Activated CD4-positive, alpha-beta T cell treated with anti-CD3 and anti-CD28 coated beads, Interleukin-2, Interleukin-6, amounts not matched to agents 100 ng/mL and 50 ng/mL, durations not matched to agents 16 hours and 8 hours (primary cell): ENCODE data around the gene CNTN2.

Source experiments
- DNase-seq: peaks from one replicate; pipeline ENCODE4 v3.0.0-alpha.2; 2020

The CNTN2 gene

GRCh38 chr1:205057808-205058575, 15.0 kb downstream of the CNTN2 start:
- DNase-seq = no peak

- DNase-seq = no peak
These were observed 15.8 kb downstream of the CNTN2 start for GRCh38 chr1:205058853-205059252.

- no peak for DNase-seq
These were observed 16.6 kb downstream of the CNTN2 start for GRCh38 chr1:205059660-205060059.

- no peak for DNase-seq
These were observed 17.7 kb downstream of the CNTN2 start for GRCh38 chr1:205060746-205061145.

- DNase-seq = no peak
These were observed 18.2 kb downstream of the CNTN2 start for GRCh38 chr1:205061227-205061626.

GRCh38 chr1:205061665-205062069, 18.7 kb downstream of the CNTN2 start:
- peak; percentile 81 for DNase-seq

- DNase-seq = no peak
These were observed 19.3 kb downstream of the CNTN2 start for GRCh38 chr1:205062319-205062718.

GRCh38 chr1:205062895-205063294, 19.9 kb downstream of the CNTN2 start:
- DNase-seq = no peak

GRCh38 chr1:205064301-205064700, 21.3 kb downstream of the CNTN2 start:
- DNase-seq = no peak

- DNase-seq = no peak
These were observed 21.8 kb downstream of the CNTN2 start for GRCh38 chr1:205064741-205065316.

- no peak for DNase-seq
These were observed 22.7 kb downstream of the CNTN2 start for GRCh38 chr1:205065666-205066065.

GRCh38 chr1:205066141-205066818, 23.3 kb downstream of the CNTN2 start:
- DNase-seq = no peak

GRCh38 chr1:205067031-205067430, 24.0 kb downstream of the CNTN2 start:
- DNase-seq = no peak

- no peak for DNase-seq
These were observed 25.0 kb downstream of the CNTN2 start for GRCh38 chr1:205068001-205068400.

- no peak for DNase-seq
These were observed 25.5 kb downstream of the CNTN2 start for GRCh38 chr1:205068457-205069040.

GRCh38 chr1:205069371-205070125, 26.5 kb downstream of the CNTN2 start:
- DNase-seq = no peak

- DNase-seq = no peak
These were observed 28.0 kb downstream of the CNTN2 start for GRCh38 chr1:205071028-205071409.

- DNase-seq = no peak
These were observed 28.8 kb downstream of the CNTN2 start for GRCh38 chr1:205071801-205072200.

GRCh38 chr1:205072286-205072685, 29.3 kb downstream of the CNTN2 start:
- no peak for DNase-seq

GRCh38 chr1:205072881-205073280, 29.9 kb downstream of the CNTN2 start:
- DNase-seq = no peak

GRCh38 chr1:205073511-205073910, 30.5 kb downstream of the CNTN2 start:
- no peak for DNase-seq

- DNase-seq = no peak
These were observed 31.1 kb downstream of the CNTN2 start for GRCh38 chr1:205074084-205074483.

- no peak for DNase-seq
These were observed 31.5 kb downstream of the CNTN2 start for GRCh38 chr1:205074513-205074912.
